GM23338 (cell line): ENCODE results near the gene SRGAP2C. TPM values are rescaled to one million over a fixed set of nuclear protein-coding genes. Genes with fewer than 3 reads are reported as not detected.
"Not testable (repeated sequence)": the region's sequence is repeated elsewhere in the genome, so short reads cannot be mapped to it uniquely, and the experiment has no call there.

Experiments
- ATAC-seq: fragments of 200-7000 bp; cut with Tn5 transposase; 3 replicates; pipeline ENCODE4 v1.9.1; 2020
- DNase-seq: peaks from one replicate; pipeline ENCODE4 v3.0.0-alpha.2; 2015; ENCODE audit warnings: low spot score
- H2AFZ ChIP-seq: fragments of 200-600 bp; sonication (generic); 2 replicates; pipeline ENCODE4 v1.8.0; 2016; ENCODE audit warnings: antibody characterized with exemption, mild to moderate bottlenecking, moderate library complexity
- H3F3A ChIP-seq: fragments of 200-600 bp; sonication (generic); replicated peaks from 2 replicates; pipeline ENCODE4 v1.8.0; 2017; ENCODE audit warnings: antibody characterized with exemption, mixed run types, low read depth
- H3K27ac ChIP-seq: fragments of 200-600 bp; sonication (generic); 2 replicates; pipeline ENCODE4 v1.6.1; 2016; ENCODE audit warnings: low read depth
- H3K27me3 ChIP-seq: fragments of 200-600 bp; sonication (generic); 2 replicates; pipeline ENCODE4 v1.8.0; 2016; ENCODE audit warnings: mild to moderate bottlenecking, mixed run types, moderate library complexity; ENCODE audit not compliant: insufficient read depth
- H3K36me3 ChIP-seq: fragments of 200-600 bp; sonication (generic); 2 replicates; pipeline ENCODE4 v1.8.0; 2016; ENCODE audit warnings: mild to moderate bottlenecking; ENCODE audit not compliant: insufficient read depth
- H3K4me1 ChIP-seq: fragments of 200-600 bp; sonication (generic); 2 replicates; pipeline ENCODE4 v1.8.0; 2016; ENCODE audit warnings: mild to moderate bottlenecking, moderate library complexity; ENCODE audit not compliant: insufficient read depth
- H3K4me2 ChIP-seq: fragments of 200-600 bp; sonication (generic); 2 replicates; pipeline ENCODE4 v1.7.1; 2017; ENCODE audit warnings: mixed run types
- H3K4me3 ChIP-seq: fragments of 200-600 bp; sonication (generic); 2 replicates; pipeline ENCODE4 v1.6.1; 2016; ENCODE audit warnings: mixed run types
- H3K79me2 ChIP-seq: fragments of 200-600 bp; sonication (generic); replicated peaks from 2 replicates; pipeline ENCODE4 v1.8.0; 2017; ENCODE audit warnings: mild to moderate bottlenecking; ENCODE audit not compliant: insufficient read depth
- H3K9me2 ChIP-seq: fragments of 200-600 bp; sonication (generic); 2 replicates; pipeline ENCODE4 v1.8.0; 2017; ENCODE audit not compliant: insufficient read depth
- H4K20me1 ChIP-seq: fragments of 200-600 bp; sonication (generic); replicated peaks from 2 replicates; pipeline ENCODE4 v1.8.0; 2017; ENCODE audit warnings: mild to moderate bottlenecking; ENCODE audit not compliant: insufficient read depth
- H3K27ac Mint-ChIP-seq: 2 replicates; pipeline ENCODE4 v1.8.0; 2020; ENCODE audit warnings: inconsistent platforms, mild to moderate bottlenecking, moderate library complexity, mixed read lengths
- H3K27me3 Mint-ChIP-seq: 3 replicates; pipeline ENCODE4 v1.8.0; 2022; ENCODE audit warnings: low read depth, mild to moderate bottlenecking, moderate library complexity, mixed read lengths, inconsistent platforms; ENCODE audit not compliant: insufficient read depth, poor library complexity
- H3K36me3 Mint-ChIP-seq: 3 replicates; pipeline ENCODE4 v1.8.0; 2021; ENCODE audit warnings: low read depth, mild to moderate bottlenecking, inconsistent platforms, moderate library complexity, mixed read lengths
- H3K4me1 Mint-ChIP-seq: 3 replicates; pipeline ENCODE4 v1.8.0; 2020; ENCODE audit warnings: mild to moderate bottlenecking, inconsistent platforms, mixed read lengths
- H3K4me3 Mint-ChIP-seq: 3 replicates; pipeline ENCODE4 v1.8.0; 2021; ENCODE audit warnings: moderate library complexity, mild to moderate bottlenecking, inconsistent platforms, mixed read lengths
- H3K9me3 Mint-ChIP-seq: 3 replicates; pipeline ENCODE4 v1.8.0; 2020; ENCODE audit warnings: moderate library complexity, mild to moderate bottlenecking, inconsistent platforms, mixed read lengths
- CTCF ChIP-seq, 2 experiments: fragments of 200-600 bp in 1 of 2; sonication (generic) in 1 of 2; conservative IDR thresholded peaks; 2 replicates each; pipeline versions ENCODE4 v1.5.1 to v1.6.1; 2016 to 2017; ENCODE audit warnings: antibody characterized with exemption in 2 of 2, low read depth in 2 of 2, mild to moderate bottlenecking in 2 of 2, moderate library complexity in 1 of 2
- polyA plus RNA-seq: library from polyadenylated mRNA; unstranded; fragments of >200 nt; fragmentation: Nextera tagmentation; extraction: Ambion mirVana; gene quantifications from 2 replicates; pipeline ENCODE4 v1.2.1, GENCODE V29; 2016
- total RNA-seq: library from RNA; depleted of rRNA; stranded (reverse); fragments of >200 nt; shearing (Covaris generic); gene quantifications from 2 replicates; pipeline ENCODE4 v1.2.3, GENCODE V29; 2014

The SRGAP2C gene
- total and polyA plus RNA-seq, 2 experiments from 2014 or later, result 18.0 to 20.4 TPM

GRCh38 chr1:121155671-121156358 is 29.0 kb upstream of the SRGAP2C start:
- not testable (repeated sequence) for H3K4me1 ChIP-seq, H2AFZ ChIP-seq, H3K36me3 ChIP-seq, H3K27me3 Mint-ChIP-seq, H3K27ac Mint-ChIP-seq, H3K27me3 ChIP-seq, H4K20me1 ChIP-seq, H3F3A ChIP-seq, H3K4me3 ChIP-seq, H3K36me3 Mint-ChIP-seq, H3K9me2 ChIP-seq, H3K4me1 Mint-ChIP-seq, H3K4me3 Mint-ChIP-seq, H3K9me3 Mint-ChIP-seq, H3K4me2 ChIP-seq, H3K79me2 ChIP-seq, H3K27ac ChIP-seq
- ATAC-seq (peak; percentile 31; the same call in 2 of the 3 replicates), DNase-seq (peak; percentile 20)
- peak in 1 of 2 experiments; percentile 35; a peak in 2 of 4 replicates for TF ChIP-seq CTCF (conservative IDR thresholded peaks at IDR 0.05; ENCODE audit: low read depth in 2 of 2)

GRCh38 chr1:121156958-121157603 is 27.7 kb upstream of the SRGAP2C start:
- not testable (repeated sequence) for H3K27ac ChIP-seq, H3F3A ChIP-seq, H3K4me2 ChIP-seq, H3K4me3 Mint-ChIP-seq, H3K36me3 ChIP-seq, H3K27ac Mint-ChIP-seq, H3K27me3 Mint-ChIP-seq, H3K4me3 ChIP-seq, H2AFZ ChIP-seq, H3K27me3 ChIP-seq, H3K79me2 ChIP-seq, H3K9me3 Mint-ChIP-seq, H3K36me3 Mint-ChIP-seq, H4K20me1 ChIP-seq, H3K4me1 Mint-ChIP-seq, DNase-seq, H3K9me2 ChIP-seq, H3K4me1 ChIP-seq
- ATAC-seq, result peak; percentile 53; the same call in 2 of the 3 replicates

DNA sequence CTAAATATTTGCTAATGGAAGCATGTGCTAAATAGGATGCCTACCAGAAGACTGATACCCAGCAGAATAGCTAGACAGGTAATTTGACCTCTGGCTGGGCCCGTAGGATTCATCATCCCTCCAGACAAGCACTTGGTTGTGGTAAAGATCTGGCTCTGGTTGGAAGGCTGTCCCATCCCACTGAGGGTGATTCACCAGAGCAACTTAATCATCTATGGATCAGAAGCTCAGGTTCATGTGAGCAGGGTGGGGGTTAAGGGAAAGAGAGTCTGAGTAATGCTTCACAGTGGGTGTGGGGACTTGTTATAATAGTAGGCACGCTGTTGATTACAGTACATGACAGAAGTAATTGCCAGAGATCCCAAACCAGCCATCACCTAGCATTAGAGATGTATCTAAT is 27.2 kb upstream of the SRGAP2C start:
- not testable (repeated sequence) for H3K9me2 ChIP-seq, DNase-seq, H3K4me1 Mint-ChIP-seq, H3F3A ChIP-seq, ATAC-seq, H3K27me3 ChIP-seq, H3K4me1 ChIP-seq, H3K4me2 ChIP-seq, H2AFZ ChIP-seq, H4K20me1 ChIP-seq, H3K4me3 ChIP-seq, H3K9me3 Mint-ChIP-seq, H3K36me3 Mint-ChIP-seq, H3K79me2 ChIP-seq, H3K27me3 Mint-ChIP-seq, H3K36me3 ChIP-seq, H3K27ac ChIP-seq, H3K27ac Mint-ChIP-seq, H3K4me3 Mint-ChIP-seq

- not testable (repeated sequence) for H3K27ac Mint-ChIP-seq, H3K4me3 Mint-ChIP-seq, H3K9me3 Mint-ChIP-seq, H3K4me3 ChIP-seq, H3K9me2 ChIP-seq, H3K27me3 Mint-ChIP-seq, DNase-seq, H3K36me3 ChIP-seq, H3K36me3 Mint-ChIP-seq, H2AFZ ChIP-seq, H3K4me2 ChIP-seq, H3K27ac ChIP-seq, H3K27me3 ChIP-seq, ATAC-seq, H3K79me2 ChIP-seq, H3F3A ChIP-seq, H3K4me1 ChIP-seq, H3K4me1 Mint-ChIP-seq, H4K20me1 ChIP-seq
These were observed 24.7 kb upstream of the SRGAP2C start for GRCh38 chr1:121160118-121160517.

DNA sequence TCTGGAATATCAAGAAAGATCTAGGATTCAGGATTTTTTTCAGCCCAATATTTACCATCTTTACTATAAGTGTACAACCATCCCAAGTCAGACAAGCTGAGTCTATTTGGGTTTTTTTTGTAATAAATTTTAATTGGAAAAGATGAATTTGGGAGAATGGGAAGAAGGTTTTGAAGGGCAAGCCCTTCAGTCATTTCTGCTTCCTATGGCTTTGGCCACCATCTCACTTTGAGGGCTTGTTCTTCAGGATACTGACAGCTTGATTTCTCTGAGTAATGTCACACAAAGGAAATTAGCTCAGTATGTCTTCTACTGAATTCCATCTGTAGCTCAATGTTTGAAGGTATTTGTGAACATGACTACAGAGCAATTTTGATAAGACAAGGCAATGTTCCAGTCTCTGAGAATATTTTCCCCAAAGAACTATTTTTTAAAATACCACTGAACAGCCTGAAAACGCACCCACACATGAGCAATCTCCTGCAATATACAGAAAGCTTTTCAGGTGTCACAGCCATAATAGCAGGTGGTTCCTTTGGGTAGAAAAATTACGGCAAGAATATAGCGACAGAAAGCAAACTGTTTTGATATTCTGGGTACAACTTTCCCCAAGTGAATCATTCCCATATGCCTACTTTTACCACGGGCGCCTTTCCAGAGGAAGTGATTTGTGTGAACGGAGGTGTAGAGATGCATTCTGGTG is 23.4 kb upstream of the SRGAP2C start:
- H3K4me3 Mint-ChIP-seq, H3K4me1 ChIP-seq, H3F3A ChIP-seq, H3K27ac Mint-ChIP-seq, H3K4me1 Mint-ChIP-seq, H3K27me3 ChIP-seq, H2AFZ ChIP-seq, H4K20me1 ChIP-seq, H3K9me3 Mint-ChIP-seq, H3K27ac ChIP-seq, H3K79me2 ChIP-seq, H3K27me3 Mint-ChIP-seq, H3K36me3 Mint-ChIP-seq, H3K9me2 ChIP-seq, H3K36me3 ChIP-seq, H3K4me3 ChIP-seq, ATAC-seq, DNase-seq, H3K4me2 ChIP-seq: not testable (repeated sequence)
